Neuronal stem cell (in vitro differentiated cells): Measurements from ENCODE around the gene PLD2.

Experiments used
- DNase-seq: peaks from one replicate; pipeline ENCODE4 v3.0.0-alpha.2; 2013; ENCODE audit warnings: low spot score
- H2AFZ ChIP-seq: one replicate; pipeline ENCODE4 v1.6.1; 2013; ENCODE audit warnings: mild to moderate bottlenecking, low read length, inconsistent platforms
- H2AK5ac ChIP-seq: 2 replicates; pipeline ENCODE4 v1.6.1; 2013; ENCODE audit warnings: low read depth, mild to moderate bottlenecking, inconsistent platforms, low read length, moderate library complexity, mixed read lengths
- H2BK120ac ChIP-seq: 2 replicates; pipeline ENCODE4 v1.6.1; 2013; ENCODE audit warnings: low read depth, mild to moderate bottlenecking, inconsistent platforms, low read length, moderate library complexity, mixed read lengths
- H2BK12ac ChIP-seq: one replicate; pipeline ENCODE4 v1.6.1; 2013; ENCODE audit warnings: low read length, inconsistent platforms
- H2BK15ac ChIP-seq: 2 replicates; pipeline ENCODE4 v1.6.1; 2013; ENCODE audit warnings: mild to moderate bottlenecking, low read length, inconsistent platforms, mixed read lengths
- H2BK5ac ChIP-seq: one replicate; pipeline ENCODE4 v1.6.1; 2013; ENCODE audit warnings: inconsistent platforms, mild to moderate bottlenecking, low read length, moderate library complexity
- H3K14ac ChIP-seq: one replicate; pipeline ENCODE4 v1.6.1; 2013; ENCODE audit warnings: low read length, inconsistent platforms
- H3K18ac ChIP-seq: 2 replicates; pipeline ENCODE4 v1.6.1; 2013; ENCODE audit warnings: low read length, inconsistent platforms
- H3K23ac ChIP-seq: 2 replicates; pipeline ENCODE4 v1.6.1; 2013; ENCODE audit warnings: low read depth, mild to moderate bottlenecking, mixed read lengths, low read length, inconsistent platforms; ENCODE audit not compliant: poor library complexity
- H3K27ac ChIP-seq: replicated peaks from 3 replicates; pipeline ENCODE4 v1.5.1; 2013; ENCODE audit warnings: low read length, inconsistent platforms
- H3K27me3 ChIP-seq, 3 experiments: 2 replicates each; pipeline ENCODE4 v1.6.1; 2013; ENCODE audit warnings: low read length in 3 of 3, mild to moderate bottlenecking in 2 of 3, inconsistent platforms in 1 of 3, low read depth in 1 of 3, mixed read lengths in 1 of 3, moderate library complexity in 1 of 3; ENCODE audit not compliant: control insufficient read depth in 3 of 3, insufficient read depth in 3 of 3
- H3K36me3 ChIP-seq, 2 donors: replicated peaks in 1 of 2; 2 replicates each; pipeline ENCODE4 v1.6.1; 2013; ENCODE audit warnings: low read length in 2 of 2; ENCODE audit not compliant: control insufficient read depth in 2 of 2, insufficient read depth in 2 of 2
- H3K4ac ChIP-seq: 2 replicates; pipeline ENCODE4 v1.6.1; 2013; ENCODE audit warnings: inconsistent platforms, mild to moderate bottlenecking, low read length, moderate library complexity
- H3K4me1 ChIP-seq, 2 donors: 1 replicate in 1 of 2; 2 replicates in 1 of 2; pipeline ENCODE4 v1.6.1; 2013; ENCODE audit warnings: low read length in 2 of 2, low read depth in 1 of 2; ENCODE audit not compliant: control insufficient read depth in 2 of 2, insufficient read depth in 1 of 2
- H3K4me2 ChIP-seq: one replicate; pipeline ENCODE4 v1.6.1; 2013; ENCODE audit warnings: mild to moderate bottlenecking, low read length, inconsistent platforms; ENCODE audit not compliant: insufficient read depth, poor library complexity, severe bottlenecking
- H3K4me3 ChIP-seq, 2 donors: 2 replicates each; pipeline ENCODE4 v1.5.1; 2013; ENCODE audit warnings: low read length in 2 of 2, mild to moderate bottlenecking in 2 of 2, inconsistent platforms in 1 of 2, moderate library complexity in 1 of 2
- H3K79me1 ChIP-seq: one replicate; pipeline ENCODE4 v1.6.1; 2013; ENCODE audit warnings: low read depth, mild to moderate bottlenecking, inconsistent platforms, low read length, moderate library complexity
- H3K9ac ChIP-seq: one replicate; pipeline ENCODE4 v1.6.1; 2013; ENCODE audit warnings: mild to moderate bottlenecking, low read depth, low read length, inconsistent platforms; ENCODE audit not compliant: poor library complexity
- H3K9me3 ChIP-seq, 2 donors: replicated peaks in 1 of 2; 2 replicates each; pipeline versions ENCODE3 to v1.6.1; 2013; ENCODE audit warnings: low read length in 2 of 2, mild to moderate bottlenecking in 2 of 2, inconsistent platforms in 1 of 2, low read depth in 1 of 2, mixed read lengths in 1 of 2, moderate library complexity in 1 of 2; ENCODE audit not compliant: control insufficient read depth in 2 of 2, insufficient read depth in 1 of 2
- H4K8ac ChIP-seq: one replicate; pipeline ENCODE4 v1.6.1; 2013; ENCODE audit warnings: low read depth, mild to moderate bottlenecking, inconsistent platforms, low read length, moderate library complexity
- H4K91ac ChIP-seq: one replicate; pipeline ENCODE4 v1.6.1; 2013; ENCODE audit warnings: low read length, low read depth, mild to moderate bottlenecking, inconsistent platforms; ENCODE audit not compliant: poor library complexity
- WGBS, 2 donors: extraction: QIAGEN DNeasy Blood & Tissue Kit; methylation state at CpG; one replicate each; pipeline ENCODE4 v1.1.7; 2013; ENCODE audit warnings: missing lambda C conversion rate in 2 of 2, mixed read lengths in 1 of 2; ENCODE audit not compliant: insufficient read length in 2 of 2, insufficient replicate concordance in 1 of 2; ENCODE audit errors: extremely low coverage in 2 of 2; 5-methylcytosine and 5-hydroxymethylcytosine counted together

The PLD2 gene

GRCh38 chr17:4870855-4871254 lies 63.9 kb downstream of the PLD2 start:
- Histone ChIP-seq H3K4me2 (no peak overlapping the region), H3K23ac (no peak overlapping the region), H3K9ac (no peak overlapping the region), H2BK120ac (no peak overlapping the region), H3K4me1 (no peaks in the 10 kb centered on the region), H3K79me1 (no peaks in the 10 kb centered on the region), H3K14ac (no peak overlapping the region), H4K8ac (no peak overlapping the region), H3K4me3 (no peak overlapping the region), H2BK12ac (no peak overlapping the region), H2BK5ac (no peak overlapping the region), H4K91ac (no peak overlapping the region), H2AK5ac (no peak overlapping the region), H2BK15ac (no peak overlapping the region), H3K9me3 (no peaks in the 10 kb centered on the region), H3K18ac (no peak overlapping the region), H3K4ac (no peak overlapping the region), H3K27me3 (no peaks in the 10 kb centered on the region), H2AFZ (no peak overlapping the region), H3K36me3 (peaks cover 0 to 27% of the 10 kb centered on the region in 2 donors), H3K27ac (no peak overlapping the region)
- no peak for DNase-seq
- WGBS, 2 donors, result no CpG with 5 or more reads among the region's 2 CpGs

DNA sequence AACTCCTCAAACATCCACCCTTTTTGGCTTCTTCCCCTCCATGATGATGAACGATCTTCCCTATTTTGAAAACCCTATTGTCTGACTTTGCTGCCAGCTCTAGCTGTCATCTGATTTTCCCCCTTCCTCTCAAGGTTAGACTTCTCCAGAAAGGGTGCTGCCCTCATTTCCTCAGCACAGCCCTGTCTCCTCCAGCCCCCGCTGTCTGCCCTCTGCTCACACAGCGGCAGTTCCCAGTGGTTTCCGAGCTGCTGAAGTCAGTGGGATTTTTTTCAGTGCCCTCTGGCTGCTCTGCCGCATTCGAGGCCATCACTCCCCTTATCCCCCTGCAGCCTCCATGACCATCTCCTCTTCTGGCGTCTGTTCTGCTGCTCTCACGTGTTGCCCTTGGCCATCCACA lies 65.8 kb downstream of the PLD2 start:
- Histone ChIP-seq H2BK15ac (no peak overlapping the region), H3K4me2 (no peak overlapping the region), H3K4me1 (peaks cover 0 to 2% of the 10 kb centered on the region in 2 donors), H3K4ac (peak overlapping the region; percentile 66), H3K27me3 (no peaks in the 10 kb centered on the region), H2BK5ac (no peak overlapping the region), H3K14ac (peak overlapping the region; percentile 82), H3K4me3 (no peak overlapping the region), H2AK5ac (no peak overlapping the region), H3K27ac (no peak overlapping the region), H2BK12ac (no peak overlapping the region), H3K18ac (no peak overlapping the region), H3K23ac (no peak overlapping the region), H2BK120ac (no peak overlapping the region), H3K36me3 (peaks cover 2 to 32% of the 10 kb centered on the region in 2 donors), H2AFZ (no peak overlapping the region), H3K9me3 (no peaks in the 10 kb centered on the region), H3K79me1 (no peaks in the 10 kb centered on the region), H4K8ac (no peak overlapping the region), H4K91ac (no peak overlapping the region), H3K9ac (no peak overlapping the region)
- no CpG with 5 or more reads among the region's 8 CpGs for WGBS, 2 donors
- no peak for DNase-seq
